Central memory CD8-positive, alpha-beta T cell (primary cell): Measurements from ENCODE around the gene CCDC69.

Experiments used
- ATAC-seq: fragments of 150-1000 bp; cut with Tn5 transposase; replicated peaks from 2 replicates; pipeline ENCODE4 v1.10.0; 2022; ENCODE audit warnings: mild to moderate bottlenecking, moderate FRiP score, moderate number of reproducible peaks; ENCODE audit not compliant: poor library complexity, severe bottlenecking; ENCODE audit errors: extremely low read depth
- DNase-seq, 2 donors: peaks; one replicate each; pipeline ENCODE4 v3.0.0; 2021; ENCODE audit warnings: low spot score in 2 of 2
- H3K27ac Mint-ChIP-seq: one replicate; pipeline ENCODE4 v1.8.0; 2022; ENCODE audit warnings: low read depth, mild to moderate bottlenecking, moderate library complexity, mixed read lengths
- H3K27me3 Mint-ChIP-seq: one replicate; pipeline ENCODE4 v1.8.0; 2022; ENCODE audit warnings: mixed read lengths
- H3K36me3 Mint-ChIP-seq: one replicate; pipeline ENCODE4 v1.8.0; 2022; ENCODE audit warnings: mild to moderate bottlenecking, moderate library complexity, mixed read lengths; ENCODE audit not compliant: insufficient read depth
- H3K4me1 Mint-ChIP-seq: one replicate; pipeline ENCODE4 v1.8.0; 2022; ENCODE audit warnings: mixed read lengths
- H3K4me3 Mint-ChIP-seq: one replicate; pipeline ENCODE4 v1.8.0; 2022; ENCODE audit warnings: mild to moderate bottlenecking, moderate library complexity, mixed read lengths
- H3K9me3 Mint-ChIP-seq: one replicate; pipeline ENCODE4 v1.8.0; 2022; ENCODE audit warnings: mixed read lengths

The CCDC69 gene

GRCh38 chr5:151159649-151160373, 64.1 kb downstream of the CCDC69 start:
- ATAC-seq = no peak
- Mint-ChIP-seq H3K4me1 (peaks cover 39% of the 10 kb centered on the region), H3K9me3 (no peaks in the 10 kb centered on the region), H3K4me3 (no peak overlapping the region), H3K27ac (peak overlapping the region; percentile 71), H3K36me3 (peaks cover 10% of the 10 kb centered on the region), H3K27me3 (no peaks in the 10 kb centered on the region)
- no peak for DNase-seq

GRCh38 chr5:151158287-151158661, 65.6 kb downstream of the CCDC69 start:
- Mint-ChIP-seq H3K27me3 (no peaks in the 10 kb centered on the region), H3K27ac (peak overlapping the region; percentile 94), H3K4me3 (peak overlapping the region; percentile 95), H3K36me3 (peaks cover 16% of the 10 kb centered on the region), H3K9me3 (no peaks in the 10 kb centered on the region), H3K4me1 (peaks cover 51% of the 10 kb centered on the region)
- DNase-seq (no peak), ATAC-seq (no peak)

GRCh38 chr5:151157426-151158286, 66.2 kb downstream of the CCDC69 start, which contains the start of gene ANXA6:
Gene ANXA6 (minus strand): TSS chr5:151157779. CDS start chr5:151147901, 9,878 bp downstream.
- peaks cover 57% of the 10 kb centered on the region for H3K4me1 Mint-ChIP-seq
- peak in 1 of 2 donors; percentile 43 for DNase-seq

GRCh38 chr5:151156507-151157420, 67.1 kb downstream of the CCDC69 start:
- H3K27me3 Mint-ChIP-seq = no peaks in the 10 kb centered on the region
- H3K4me1 Mint-ChIP-seq = peaks cover 66% of the 10 kb centered on the region

More at GRCh38 chr5:151157426-151158286, 66.2 kb downstream of the CCDC69 start, which contains the start of gene ANXA6:
- peak within 1 kb of the TSS; percentile 94 for H3K27ac Mint-ChIP-seq
- no peaks in the 10 kb centered on the region for H3K27me3 Mint-ChIP-seq
- H3K9me3 Mint-ChIP-seq = no peaks in the 10 kb centered on the region
- H3K36me3 Mint-ChIP-seq = peaks cover 19% of the 10 kb centered on the region
- H3K4me3 Mint-ChIP-seq = peak within 1 kb of the TSS; percentile 95
- peak; percentile 73 for ATAC-seq

GRCh38 chr5:151155775-151156506, 68.0 kb downstream of the CCDC69 start:
- DNase-seq (no peak), ATAC-seq (no peak)
- Mint-ChIP-seq H3K27ac (peak overlapping the region; percentile 94), H3K4me1 (peaks cover 74% of the 10 kb centered on the region), H3K27me3 (no peaks in the 10 kb centered on the region), H3K36me3 (peaks cover 25% of the 10 kb centered on the region), H3K9me3 (no peaks in the 10 kb centered on the region), H3K4me3 (peak overlapping the region; percentile 95)

More at GRCh38 chr5:151156507-151157420, 67.1 kb downstream of the CCDC69 start:
- Mint-ChIP-seq H3K9me3 (no peaks in the 10 kb centered on the region), H3K4me3 (peak overlapping the region; percentile 95), H3K36me3 (peaks cover 22% of the 10 kb centered on the region), H3K27ac (peak overlapping the region; percentile 94)
- ATAC-seq = no peak
- DNase-seq = no peak

- Mint-ChIP-seq H3K4me1 (peaks cover 82% of the 10 kb centered on the region), H3K9me3 (no peaks in the 10 kb centered on the region), H3K27me3 (no peaks in the 10 kb centered on the region), H3K4me3 (peak overlapping the region; percentile 95), H3K27ac (peak overlapping the region; percentile 94), H3K36me3 (peaks cover 26% of the 10 kb centered on the region)
- ATAC-seq = peak; percentile 50
- peak in 1 of 2 donors; percentile 34 for DNase-seq
These were observed 68.7 kb downstream of the CCDC69 start for GRCh38 chr5:151154931-151155774.

- no peak for ATAC-seq
- H3K27me3 Mint-ChIP-seq = no peaks in the 10 kb centered on the region
- H3K9me3 Mint-ChIP-seq = no peaks in the 10 kb centered on the region
- no peak for DNase-seq
- peak overlapping the region; percentile 94 for H3K27ac Mint-ChIP-seq
- H3K4me1 Mint-ChIP-seq = peaks cover 92% of the 10 kb centered on the region
- H3K4me3 Mint-ChIP-seq = peak overlapping the region; percentile 76
- peaks cover 26% of the 10 kb centered on the region for H3K36me3 Mint-ChIP-seq
These were observed 70.1 kb downstream of the CCDC69 start for GRCh38 chr5:151153766-151154272.

GRCh38 chr5:151153300-151153699, 70.6 kb downstream of the CCDC69 start:
- H3K27ac Mint-ChIP-seq = peak overlapping the region; percentile 94
- DNase-seq (no peak), ATAC-seq (no peak)
- H3K36me3 Mint-ChIP-seq = peaks cover 28% of the 10 kb centered on the region
- H3K9me3 Mint-ChIP-seq = no peaks in the 10 kb centered on the region
- H3K4me1 Mint-ChIP-seq = peaks cover 92% of the 10 kb centered on the region
- H3K27me3 Mint-ChIP-seq = no peaks in the 10 kb centered on the region
- peak overlapping the region; percentile 76 for H3K4me3 Mint-ChIP-seq

GRCh38 chr5:151151793-151152192, 72.1 kb downstream of the CCDC69 start:
- peaks cover 31% of the 10 kb centered on the region for H3K36me3 Mint-ChIP-seq
- H3K27me3 Mint-ChIP-seq = no peaks in the 10 kb centered on the region
- H3K27ac Mint-ChIP-seq = peak overlapping the region; percentile 94
- peak overlapping the region; percentile 76 for H3K4me3 Mint-ChIP-seq
- ATAC-seq = no peak
- peaks cover 100% of the 10 kb centered on the region for H3K4me1 Mint-ChIP-seq
- no peak for DNase-seq
- H3K9me3 Mint-ChIP-seq = no peaks in the 10 kb centered on the region

GRCh38 chr5:151151263-151151660, 72.6 kb downstream of the CCDC69 start:
- Mint-ChIP-seq H3K9me3 (no peaks in the 10 kb centered on the region), H3K4me1 (peaks cover 100% of the 10 kb centered on the region), H3K4me3 (peak overlapping the region; percentile 76), H3K27me3 (no peaks in the 10 kb centered on the region), H3K27ac (peak overlapping the region; percentile 94), H3K36me3 (peaks cover 31% of the 10 kb centered on the region)
- DNase-seq (no peak), ATAC-seq (no peak)
